PC-3 (cell line): Measurements from ENCODE around the gene POU3F3. TPM values are rescaled to one million over a fixed set of nuclear protein-coding genes. Genes with fewer than 3 reads are reported as not detected.

Experiments
- ATAC-seq: fragments of 200-7000 bp; cut with Tn5 transposase; 2 replicates; pipeline ENCODE4 v1.9.1; 2020; ENCODE audit warnings: mild to moderate bottlenecking, moderate library complexity
- BruUV-seq: library from RNA; stranded (reverse); fragments of 400-500 nt; replicated peaks from 2 replicates; lab custom pipeline; 2021; lab: Mats Ljungman, UMichigan
- CTCF ChIA-PET: fragments of 300-600 bp; sonication (Branson Sonifier 250); formaldehyde crosslinking; loops from one replicate; lab custom pipeline; 2022; ENCODE audit warnings: antibody characterized with exemption; lab: Charles Lee
- POLR2A ChIA-PET: fragments of 300-600 bp; sonication (Branson Sonifier 250); formaldehyde crosslinking; loops from one replicate; lab custom pipeline; 2022; ENCODE audit warnings: antibody characterized with exemption; ENCODE audit not compliant: unreplicated experiment; lab: Charles Lee
- DNase-seq: peaks from one replicate; pipeline ENCODE4 v3.0.0-alpha.2; 2015
- H2AFZ ChIP-seq: fragments of 300-600 bp; sonication (generic); 2 replicates; pipeline ENCODE4 v1.6.0; 2016; ENCODE audit warnings: antibody characterized with exemption, low read length
- H3F3A ChIP-seq: fragments of 300-600 bp; sonication (generic); one replicate; pipeline ENCODE4 v1.6.0; 2017; ENCODE audit warnings: antibody characterized with exemption, low read length, control low read depth, mild to moderate bottlenecking; ENCODE audit not compliant: unreplicated experiment
- H3K27ac ChIP-seq: fragments of 300-600 bp; sonication (generic); 2 replicates; pipeline ENCODE4 v1.5.1; 2016; ENCODE audit warnings: mild to moderate bottlenecking, low read length
- H3K27me3 ChIP-seq: fragments of 300-600 bp; sonication (generic); 2 replicates; pipeline ENCODE4 v1.6.1; 2016; ENCODE audit warnings: low read length, mixed read lengths
- H3K36me3 ChIP-seq: fragments of 300-600 bp; sonication (generic); 2 replicates; pipeline ENCODE4 v1.6.1; 2016; ENCODE audit warnings: low read depth, mixed run types, low read length, mixed read lengths
- H3K4me1 ChIP-seq: fragments of 300-600 bp; sonication (generic); 2 replicates; pipeline ENCODE4 v1.5.1; 2016; ENCODE audit warnings: low read length; ENCODE audit not compliant: insufficient read depth
- H3K4me2 ChIP-seq: fragments of 300-600 bp; sonication (generic); 2 replicates; pipeline ENCODE4 v1.6.0; 2016; ENCODE audit warnings: low read length
- H3K4me3 ChIP-seq: fragments of 300-600 bp; sonication (generic); 2 replicates; pipeline ENCODE4 v1.5.1; 2016; ENCODE audit warnings: mild to moderate bottlenecking, low read length, mixed read lengths
- H3K79me2 ChIP-seq: fragments of 300-600 bp; sonication (generic); 2 replicates; pipeline ENCODE4 v1.6.1; 2017; ENCODE audit warnings: low read length, mixed read lengths
- H3K9ac ChIP-seq: fragments of 300-600 bp; sonication (generic); 2 replicates; pipeline ENCODE4 v1.6.0; 2016; ENCODE audit warnings: mild to moderate bottlenecking, low read length
- H3K9me2 ChIP-seq: fragments of 300-600 bp; sonication (generic); replicated peaks from 2 replicates; pipeline ENCODE4 v1.6.1; 2016; ENCODE audit warnings: mixed run types, low read length, mixed read lengths
- H3K9me3 ChIP-seq: fragments of 300-600 bp; sonication (generic); 2 replicates; pipeline ENCODE4 v1.6.1; 2016; ENCODE audit warnings: low read length, mixed read lengths
- H4K20me1 ChIP-seq: fragments of 300-600 bp; sonication (generic); 2 replicates; pipeline ENCODE4 v1.6.1; 2016; ENCODE audit warnings: low read length, mixed read lengths
- CTCF ChIP-seq: fragments of 300-600 bp; sonication (generic); conservative IDR thresholded peaks from 2 replicates; pipeline ENCODE4 v1.5.1; 2017; ENCODE audit warnings: antibody characterized with exemption, low read depth, mild to moderate bottlenecking, low read length
- EZH2 ChIP-seq: fragments of 300-600 bp; sonication (generic); IDR thresholded peaks from one replicate; pipeline ENCODE4 v1.6.1; 2017; ENCODE audit warnings: antibody characterized with exemption, mild to moderate bottlenecking, low read length; ENCODE audit not compliant: unreplicated experiment
- EZH2phosphoT487 ChIP-seq: fragments of 300-600 bp; sonication (generic); IDR thresholded peaks from 2 replicates; pipeline ENCODE4 v1.6.1; 2018; ENCODE audit warnings: mild to moderate bottlenecking, antibody characterized with exemption, low read length, borderline replicate concordance
- intact Hi-C: fragments of 100-400 bp; cut with micrococcal nuclease; formaldehyde crosslinking; loops from 2 replicates; pipeline ENCODE4 v1.9.0; 2023
- total RNA-seq: library from RNA; depleted of rRNA; stranded (reverse); fragments of >200 nt; gene quantifications from 2 replicates; pipeline ENCODE4 v1.2.3, GENCODE V29; 2014

Gene POU3F3
- total RNA-seq, 1 experiment from 2014 or later = not detected

DNA sequence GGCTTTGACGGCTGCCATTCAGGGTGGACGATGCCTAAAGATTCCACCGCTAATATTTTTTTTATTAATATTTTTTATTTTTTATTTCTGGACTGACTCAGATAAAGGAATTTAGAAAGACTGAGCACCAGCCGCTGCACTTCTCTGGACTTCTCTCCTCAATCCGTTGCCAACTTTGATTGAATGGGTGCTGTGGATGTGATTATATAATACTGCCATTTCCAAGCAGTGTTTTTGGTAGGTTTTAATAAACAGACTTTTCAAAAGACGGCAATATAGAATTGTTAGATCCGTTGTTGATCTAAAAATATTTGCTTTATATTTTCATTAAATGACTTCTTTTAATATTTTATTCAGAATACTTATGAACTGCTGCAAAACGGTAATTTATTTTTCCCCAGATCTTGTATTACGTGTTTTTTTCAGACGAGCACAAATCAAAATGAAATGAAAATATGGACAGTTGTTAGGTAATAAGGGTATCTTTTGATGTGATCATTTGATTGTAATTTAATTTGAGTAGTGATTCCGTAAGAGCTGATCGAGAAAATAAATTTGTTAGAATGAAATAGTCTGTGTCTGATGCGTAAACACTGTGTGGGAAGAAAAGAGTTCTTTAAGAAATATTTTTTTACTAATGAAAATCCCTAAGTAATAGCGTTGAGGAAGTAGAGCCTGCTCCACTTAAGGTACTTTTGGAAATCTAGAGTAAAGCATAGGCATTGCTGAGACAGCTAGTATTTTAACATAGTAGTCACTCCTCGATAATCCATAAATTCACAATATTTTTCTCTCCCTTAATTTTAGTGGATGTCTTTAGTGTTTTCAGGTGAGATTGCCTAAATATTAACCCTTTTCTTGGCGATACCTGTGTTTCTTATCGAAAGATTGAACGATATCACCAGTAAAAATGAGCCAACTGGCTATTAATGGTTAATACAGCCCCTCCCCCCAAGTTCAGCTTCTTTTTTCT is 4.4 kb downstream of the POU3F3 start:
- Histone ChIP-seq H4K20me1 (no peaks in the 10 kb centered on the region), H3K79me2 (no peaks in the 10 kb centered on the region), H3K27me3 (peaks cover 52% of the 10 kb centered on the region), H3K4me2 (no peak overlapping the region), H2AFZ (no peak overlapping the region), H3K9me3 (no peaks in the 10 kb centered on the region), H3K27ac (no peak overlapping the region), H3K4me3 (no peak overlapping the region), H3K36me3 (no peaks in the 10 kb centered on the region), H3K9me2 (no peaks in the 10 kb centered on the region), H3K9ac (no peak overlapping the region), H3F3A (no peaks in the 10 kb centered on the region), H3K4me1 (no peaks in the 10 kb centered on the region)
- DNase-seq = no peak
- no peak for ATAC-seq
- BruUV-seq = no TSS peak
- intact Hi-C loops = no loop called here
- no peak for TF ChIP-seq EZH2phosphoT487
- TF ChIP-seq CTCF = no peak
- TF ChIP-seq EZH2 = no peak
- CTCF ChIA-PET = interaction anchor here (0.7 kb wide), 1 partner anchor 10 kb away, joined by 3 read pairs; no protein-coding TSS in a partner anchor
- POLR2A ChIA-PET = no interaction called here

DNA sequence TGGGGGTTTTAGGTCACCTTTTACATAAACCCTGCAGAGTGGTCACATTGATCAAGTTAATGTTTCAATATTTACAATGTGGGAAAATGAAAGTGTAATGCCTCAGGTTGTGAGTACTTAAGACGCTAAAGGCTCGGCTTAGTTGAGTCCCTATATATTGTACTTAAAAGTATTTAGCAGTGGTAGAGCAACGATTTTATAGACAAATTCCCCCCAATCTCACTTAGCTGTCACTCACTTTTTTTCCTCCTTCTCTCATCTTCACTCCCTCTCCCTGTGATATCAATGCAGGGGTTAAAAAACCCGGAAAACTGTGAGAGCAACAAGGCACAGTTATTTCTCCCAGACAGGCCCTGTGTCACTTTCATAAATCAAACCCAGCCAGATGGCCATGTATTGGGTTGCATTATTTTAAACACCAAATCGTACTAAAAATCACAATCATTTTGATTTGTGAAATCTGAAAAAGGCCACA is 5.4 kb downstream of the POU3F3 start:
- Histone ChIP-seq H3F3A (no peaks in the 10 kb centered on the region), H3K9me2 (no peaks in the 10 kb centered on the region), H3K4me1 (no peaks in the 10 kb centered on the region), H3K4me3 (no peak overlapping the region), H3K4me2 (no peak overlapping the region), H3K9me3 (no peaks in the 10 kb centered on the region), H2AFZ (no peak overlapping the region), H4K20me1 (no peaks in the 10 kb centered on the region), H3K36me3 (no peaks in the 10 kb centered on the region), H3K27me3 (peaks cover 54% of the 10 kb centered on the region), H3K79me2 (no peaks in the 10 kb centered on the region), H3K27ac (no peak overlapping the region), H3K9ac (no peak overlapping the region)
- POLR2A ChIA-PET = no interaction called here
- no peak for ATAC-seq
- no peak for TF ChIP-seq EZH2
- TF ChIP-seq CTCF = no peak
- CTCF ChIA-PET = no interaction called here
- no peak for DNase-seq
- BruUV-seq = no TSS peak
- intact Hi-C loops = no loop called here
